Germinal center (tissue), 1 donor: Measurements from ENCODE around the gene FAM174C.
"Not testable (repeated sequence)": the region's sequence is repeated elsewhere in the genome, so short reads cannot be mapped to it uniquely, and the experiment has no call there.

Experiments used
- DNase-seq: peaks from one replicate; pipeline ENCODE4 v3.0.0; 2012; ENCODE audit warnings: mixed read lengths, low spot score

The FAM174C gene

GRCh38 chr19:1237027-1237659 is 38.2 kb upstream of the FAM174C start:
- DNase-seq, result no peak

GRCh38 chr19:1237754-1238368 is 37.5 kb upstream of the FAM174C start, which contains the start of gene CBARP:
Gene CBARP, minus strand, starts transcription at chr19:1238005. Its CDS starts 1,905 bp downstream, at chr19:1236100.
- no peak for DNase-seq

GRCh38 chr19:1238369-1239303 is 36.7 kb upstream of the FAM174C start:
- DNase-seq, result no peak

- DNase-seq, result no peak
Measured at GRCh38 chr19:1239420-1239795, 35.9 kb upstream of the FAM174C start.

- peak; percentile 97 for DNase-seq
Measured at GRCh38 chr19:1239796-1240737, 35.3 kb upstream of the FAM174C start.

- DNase-seq, result no peak
Measured at GRCh38 chr19:1240925-1241324, 34.4 kb upstream of the FAM174C start.

GRCh38 chr19:1241417-1242095 is 33.8 kb upstream of the FAM174C start, which contains the start of gene ATP5F1D:
Gene ATP5F1D, plus strand, starts transcription at chr19:1241751. Its CDS starts 100 bp downstream, at chr19:1241851.
- peak; percentile 93 for DNase-seq

GRCh38 chr19:1243768-1244692 is 31.3 kb upstream of the FAM174C start:
- DNase-seq, result peak; percentile 89

GRCh38 chr19:1244693-1245451 is 30.5 kb upstream of the FAM174C start:
- DNase-seq, result no peak

GRCh38 chr19:1245494-1246264 is 29.7 kb upstream of the FAM174C start:
- no peak for DNase-seq

GRCh38 chr19:1246265-1247087 is 28.9 kb upstream of the FAM174C start:
- DNase-seq, result not testable (repeated sequence)

GRCh38 chr19:1247748-1248138 is 27.6 kb upstream of the FAM174C start:
- DNase-seq, result no peak

- peak; percentile 69 for DNase-seq
Measured at GRCh38 chr19:1248139-1248785, 27.1 kb upstream of the FAM174C start, which contains the start of gene MIDN. Gene MIDN, plus strand, starts transcription at chr19:1248583. Its CDS starts 1,714 bp downstream, at chr19:1250297.

GRCh38 chr19:1248786-1249297 is 26.5 kb upstream of the FAM174C start:
- peak; percentile 74 for DNase-seq

- peak; percentile 95 for DNase-seq
Measured at GRCh38 chr19:1249298-1249989, 25.9 kb upstream of the FAM174C start.

GRCh38 chr19:1249990-1250436 is 25.3 kb upstream of the FAM174C start:
- no peak for DNase-seq
